NAMALWA (cell line): ENCODE measurements around the gene TSPO.
"Not testable (repeated sequence)": the region's sequence is repeated elsewhere in the genome, so short reads cannot be mapped to it uniquely, and the experiment has no call there.

Experiments
- DNase-seq: peaks from one replicate; pipeline ENCODE4 v3.0.0-alpha.2; 2015; ENCODE audit warnings: low spot score

The TSPO gene

DNA sequence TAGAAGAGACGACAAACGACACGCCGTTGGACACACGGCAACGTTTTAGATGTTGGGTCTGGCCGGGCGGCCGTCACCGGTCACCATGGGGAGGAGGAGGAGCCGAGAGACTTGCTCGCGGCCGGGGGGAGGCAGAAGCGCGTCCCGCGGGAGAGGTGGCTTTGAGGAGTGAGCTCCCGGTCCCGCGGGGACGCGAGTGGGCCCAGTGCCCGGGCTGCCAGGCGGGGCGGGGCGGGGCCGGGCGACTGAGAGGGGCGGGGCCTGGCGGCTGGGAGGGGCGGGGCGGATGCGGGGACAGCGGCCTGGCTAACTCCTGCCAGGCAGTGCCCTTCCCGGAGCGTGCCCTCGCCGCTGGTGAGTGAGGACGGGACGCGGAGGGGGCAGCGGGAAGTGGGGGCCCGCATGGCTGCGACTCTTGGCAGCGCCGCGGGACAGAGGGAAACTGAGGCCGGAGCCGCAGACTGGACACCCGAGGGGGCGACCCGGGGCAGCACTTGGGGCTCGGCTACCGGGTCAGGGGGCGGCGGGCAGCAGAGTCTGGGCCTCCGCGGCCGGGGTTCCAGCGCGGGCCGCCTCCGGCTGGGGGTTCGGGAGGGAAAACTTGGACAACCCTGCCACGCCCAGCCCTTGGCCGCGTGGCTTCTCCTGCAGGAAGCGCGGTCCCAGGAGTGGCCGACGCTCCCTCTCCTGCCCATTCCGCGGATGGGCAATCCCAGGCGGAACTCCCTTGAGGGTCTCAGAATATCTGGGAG is at the start of gene TSPO:
TSPO (plus strand) TSS at position 309 of the 752 bp plus-strand sequence. CDS start 7,680 bp downstream, outside the sequence.
- DNase-seq = no peak

- not testable (repeated sequence) for DNase-seq
Measured at GRCh38 chr22:43104056-43104625, 47.2 kb upstream of the TSPO start.

GRCh38 chr22:43104950-43105349 is 46.4 kb upstream of the TSPO start:
- not testable (repeated sequence) for DNase-seq

- no peak for DNase-seq
Measured at GRCh38 chr22:43106302-43106701, 45.1 kb upstream of the TSPO start.

- no peak for DNase-seq
Measured at GRCh38 chr22:43109511-43109910, 41.8 kb upstream of the TSPO start.

- no peak for DNase-seq
Measured at GRCh38 chr22:43109921-43110443, 41.4 kb upstream of the TSPO start.

- DNase-seq = peak; percentile 91
Measured at GRCh38 chr22:43110444-43110926, 40.9 kb upstream of the TSPO start, which contains the start of gene BIK. Gene BIK, plus strand, starts transcription at chr22:43110750. Its CDS starts 13,273 bp downstream, at chr22:43124023.

GRCh38 chr22:43110927-43111623 is 40.3 kb upstream of the TSPO start:
- peak; percentile 80 for DNase-seq

DNA sequence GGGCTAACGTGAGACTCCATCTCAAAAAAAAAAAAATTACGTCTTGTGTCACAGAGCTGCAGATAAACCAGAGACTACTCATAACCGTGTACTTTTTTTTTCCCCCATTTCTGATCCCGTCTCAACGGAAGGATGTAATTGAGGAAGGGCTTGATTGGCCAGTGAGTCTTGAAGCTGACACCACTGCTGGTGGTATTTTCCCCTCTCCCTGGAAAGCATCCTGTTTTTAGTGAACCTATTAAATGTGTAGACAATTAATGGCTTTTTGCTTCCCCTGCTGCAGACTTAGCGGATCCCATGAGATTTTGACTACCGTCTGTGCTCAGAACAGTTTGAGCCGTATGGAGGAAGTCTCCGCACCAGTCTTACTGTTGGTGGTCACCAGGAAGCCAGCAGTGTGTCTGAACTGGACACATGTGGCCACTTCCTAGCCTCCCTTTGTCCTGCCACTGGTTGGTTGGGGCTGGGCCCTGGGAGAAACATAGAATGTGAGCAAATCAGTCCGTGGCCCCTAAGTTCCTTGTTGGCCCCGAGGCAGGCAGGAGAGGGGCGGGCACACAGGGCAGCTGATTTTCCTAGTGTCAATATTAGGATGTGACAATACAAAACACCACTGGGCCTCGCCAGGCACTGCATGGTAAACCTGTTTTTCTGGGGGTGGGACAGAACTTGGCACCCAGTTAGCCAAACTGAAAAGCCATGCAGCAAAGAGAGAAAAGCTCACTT is 37.7 kb upstream of the TSPO start:
- DNase-seq = no peak

- no peak for DNase-seq
Measured at GRCh38 chr22:43114958-43115357, 36.4 kb upstream of the TSPO start.

DNA sequence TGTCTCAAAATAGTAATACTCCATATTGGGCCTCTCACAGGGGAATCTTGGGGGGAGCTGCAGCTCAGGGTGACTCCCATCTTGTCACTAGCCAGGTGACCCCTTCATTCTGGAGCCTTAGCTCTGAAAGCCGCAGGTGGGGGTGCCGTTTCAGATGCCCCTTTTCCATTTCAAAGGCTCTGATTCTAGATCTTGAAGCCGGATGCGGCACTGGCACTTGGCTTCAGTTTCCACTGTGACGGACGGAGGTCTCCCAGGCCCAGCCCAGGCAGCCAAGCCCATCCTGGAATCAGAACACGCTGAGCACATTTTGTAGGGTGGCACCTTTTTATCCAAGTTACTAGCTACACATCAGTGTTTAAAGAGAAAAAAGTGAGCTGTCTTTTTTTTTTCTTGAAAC is 34.4 kb upstream of the TSPO start:
- DNase-seq = no peak

GRCh38 chr22:43118024-43118849 is 33.1 kb upstream of the TSPO start:
- no peak for DNase-seq

DNA sequence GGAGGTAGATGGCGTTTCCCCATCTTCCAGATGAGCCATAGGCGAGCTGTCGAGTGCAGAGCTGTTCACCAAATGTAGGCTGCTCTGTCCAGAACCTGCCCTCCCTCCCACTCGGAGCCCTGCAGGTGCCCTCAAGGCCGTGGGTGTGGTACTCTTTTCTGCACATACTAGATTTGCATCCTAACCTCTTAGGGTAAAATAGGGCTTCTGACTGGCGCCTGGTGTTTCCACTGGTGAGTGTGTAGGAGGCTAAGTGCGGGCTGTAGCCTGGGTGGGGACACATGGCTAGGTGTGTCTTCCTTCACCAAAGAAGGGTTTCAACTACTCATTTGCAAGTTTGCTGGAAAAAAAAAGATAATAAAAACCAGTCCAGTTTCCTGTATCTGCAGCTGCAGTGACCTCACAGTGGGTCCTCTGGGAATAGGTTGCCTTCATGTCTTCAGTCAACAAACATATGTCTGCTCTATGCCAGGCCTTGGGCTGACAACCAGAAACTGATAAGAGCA is 32.4 kb upstream of the TSPO start:
- DNase-seq = peak; percentile 94

- no peak for DNase-seq
Measured at GRCh38 chr22:43126501-43127165, 24.7 kb upstream of the TSPO start.

GRCh38 chr22:43127166-43127908 is 24.0 kb upstream of the TSPO start:
- DNase-seq = peak; percentile 60

GRCh38 chr22:43128116-43128515 is 23.2 kb upstream of the TSPO start:
- DNase-seq = peak; percentile 65

DNA sequence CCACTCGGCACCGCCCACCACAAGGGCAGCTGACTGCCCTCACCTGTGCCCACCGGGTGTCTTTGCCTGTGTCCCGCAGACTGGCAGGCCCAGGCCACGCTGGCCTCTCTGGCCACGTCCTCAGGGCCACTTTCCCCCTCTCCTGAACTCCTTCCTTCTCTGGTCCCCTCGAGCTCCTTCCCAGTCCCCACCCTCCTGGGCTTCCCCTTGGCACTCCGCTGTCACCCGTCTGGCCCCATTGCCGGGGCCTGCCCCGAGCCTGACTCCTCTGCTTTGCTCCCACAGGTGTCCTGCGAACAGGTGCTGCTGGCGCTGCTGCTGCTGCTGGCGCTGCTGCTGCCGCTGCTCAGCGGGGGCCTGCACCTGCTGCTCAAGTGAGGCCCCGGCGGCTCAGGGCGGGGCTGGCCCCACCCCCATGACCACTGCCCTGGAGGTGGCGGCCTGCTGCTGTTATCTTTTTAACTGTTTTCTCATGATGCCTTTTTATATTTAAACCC is 22.4 kb upstream of the TSPO start:
- DNase-seq = peak; percentile 86

DNA sequence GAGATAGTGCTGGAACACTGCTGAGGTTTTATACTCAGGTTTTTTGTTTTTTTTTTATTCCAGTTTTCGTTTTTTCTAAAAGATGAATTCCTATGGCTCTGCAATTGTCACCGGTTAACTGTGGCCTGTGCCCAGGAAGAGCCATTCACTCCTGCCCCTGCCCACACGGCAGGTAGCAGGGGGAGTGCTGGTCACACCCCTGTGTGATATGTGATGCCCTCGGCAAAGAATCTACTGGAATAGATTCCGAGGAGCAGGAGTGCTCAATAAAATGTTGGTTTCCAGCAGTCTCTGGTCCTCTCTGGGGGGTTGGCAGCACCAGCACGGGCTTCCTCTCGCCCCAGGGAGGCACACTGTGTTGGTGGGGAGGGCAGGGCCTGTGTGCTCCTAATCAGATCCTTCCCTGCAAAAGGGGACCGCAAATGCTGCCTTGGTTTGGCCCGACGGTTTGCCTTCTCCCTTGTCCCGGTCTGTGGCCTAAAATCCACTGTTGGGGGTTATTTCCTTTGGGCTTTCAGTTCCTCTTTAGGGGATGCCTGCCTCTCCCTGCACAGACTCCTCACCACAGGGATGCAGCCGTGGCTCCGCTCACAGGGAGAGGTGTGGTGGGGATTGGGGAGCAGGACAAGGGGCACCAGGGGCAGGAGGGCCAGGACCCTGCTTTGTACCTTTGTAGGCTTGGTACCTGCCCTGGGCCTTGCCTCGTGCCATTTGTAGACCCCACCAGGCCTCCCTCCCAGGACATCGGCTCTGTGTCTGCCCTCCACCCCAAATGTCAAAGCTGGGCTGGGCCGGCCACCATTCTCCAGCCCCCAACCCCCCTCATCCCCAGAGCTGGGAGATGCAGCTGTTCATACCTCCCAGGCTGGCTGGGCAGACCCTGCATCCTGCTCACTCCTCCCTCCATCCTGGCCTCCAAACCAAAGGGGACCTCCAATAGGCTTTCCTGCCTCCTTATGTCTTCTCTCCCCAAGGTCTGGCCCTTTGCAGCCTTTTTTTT is 21.6 kb upstream of the TSPO start:
- no peak for DNase-seq
